MM.1S (cell line): Measurements from ENCODE around the gene SLC4A8.

Source experiments
- DNase-seq: peaks from one replicate; pipeline ENCODE4 v3.0.0-alpha.2; 2015
- H2AFZ ChIP-seq: fragments of 300-600 bp; sonication (generic); 2 replicates; pipeline ENCODE4 v1.6.0; 2016; ENCODE audit warnings: antibody characterized with exemption, low read length
- H3F3A ChIP-seq: fragments of 300-600 bp; sonication (generic); 2 replicates; pipeline ENCODE4 v1.6.1; 2016; ENCODE audit warnings: mild to moderate bottlenecking, antibody characterized with exemption, low read length, moderate library complexity, mixed read lengths; ENCODE audit not compliant: insufficient read depth
- H3K27ac ChIP-seq: fragments of 300-600 bp; sonication (generic); 2 replicates; pipeline ENCODE4 v1.5.1; 2016; ENCODE audit warnings: mild to moderate bottlenecking, low read length
- H3K27me3 ChIP-seq: fragments of 300-600 bp; sonication (generic); replicated peaks from 2 replicates; pipeline ENCODE4 v1.6.0; 2016; ENCODE audit warnings: low read length; ENCODE audit not compliant: insufficient read depth
- H3K36me3 ChIP-seq: fragments of 300-600 bp; sonication (generic); replicated peaks from 2 replicates; pipeline ENCODE4 v1.6.1; 2016; ENCODE audit warnings: mild to moderate bottlenecking, low read length, mixed read lengths; ENCODE audit not compliant: insufficient read depth
- H3K4me1 ChIP-seq: fragments of 300-600 bp; sonication (generic); 2 replicates; pipeline ENCODE4 v1.6.1; 2016; ENCODE audit warnings: low read length, mixed read lengths
- H3K4me2 ChIP-seq: fragments of 300-600 bp; sonication (generic); 2 replicates; pipeline ENCODE4 v1.6.0; 2016; ENCODE audit warnings: low read depth, low read length
- H3K4me3 ChIP-seq: fragments of 300-600 bp; sonication (generic); 2 replicates; pipeline ENCODE4 v1.5.1; 2016; ENCODE audit warnings: low read length, mixed read lengths
- H3K79me2 ChIP-seq: fragments of 300-600 bp; sonication (generic); 2 replicates; pipeline ENCODE4 v1.6.1; 2016; ENCODE audit warnings: mixed run types, low read length, mixed read lengths
- H3K9ac ChIP-seq: fragments of 300-600 bp; sonication (generic); 2 replicates; pipeline ENCODE4 v1.6.1; 2016; ENCODE audit warnings: low read length, mixed read lengths
- H3K9me2 ChIP-seq: fragments of 300-600 bp; sonication (generic); replicated peaks from 2 replicates; pipeline ENCODE4 v1.6.1; 2016; ENCODE audit warnings: mild to moderate bottlenecking, low read length, mixed read lengths; ENCODE audit not compliant: insufficient read depth
- H3K9me3 ChIP-seq: fragments of 300-600 bp; sonication (generic); replicated peaks from 2 replicates; pipeline ENCODE4 v1.6.1; 2016; ENCODE audit warnings: mild to moderate bottlenecking, low read length, mixed read lengths; ENCODE audit not compliant: insufficient read depth
- H4K20me1 ChIP-seq: fragments of 300-600 bp; sonication (generic); 2 replicates; pipeline ENCODE4 v1.6.1; 2016; ENCODE audit warnings: mild to moderate bottlenecking, low read length, moderate library complexity, mixed read lengths; ENCODE audit not compliant: insufficient read depth
- CTCF ChIP-seq: fragments of 300-600 bp; sonication (generic); IDR thresholded peaks from 2 replicates; pipeline ENCODE4 v1.5.1; 2016; ENCODE audit warnings: antibody characterized with exemption, low read length, mixed read lengths
- EZH2 ChIP-seq: fragments of 300-600 bp; sonication (generic); optimal IDR thresholded peaks from 2 replicates; pipeline ENCODE3; 2017; ENCODE audit warnings: low read depth, mild to moderate bottlenecking, antibody characterized with exemption, low read length, mixed read lengths
- EZH2phosphoT487 ChIP-seq: fragments of 300-600 bp; sonication (generic); IDR thresholded peaks from 2 replicates; pipeline ENCODE4 v1.6.1; 2018; ENCODE audit warnings: antibody characterized with exemption, low read length

SLC4A8 gene

GRCh38 chr12:51388069-51388799, 36.4 kb upstream of the SLC4A8 start:
- Histone ChIP-seq H3K9ac (no peak overlapping the region), H3K27ac (no peak overlapping the region)

GRCh38 chr12:51388846-51389245, 35.8 kb upstream of the SLC4A8 start:
- Histone ChIP-seq H3K27me3 (no peaks in the 10 kb centered on the region; the same call in 1 of the 2 replicates), H3K36me3 (no peaks in the 10 kb centered on the region), H3K9me3 (no peaks in the 10 kb centered on the region), H2AFZ (no peak overlapping the region), H3F3A (peaks cover 14% of the 10 kb centered on the region), H4K20me1 (no peaks in the 10 kb centered on the region), H3K79me2 (no peaks in the 10 kb centered on the region), H3K27ac (no peak overlapping the region), H3K4me3 (no peak overlapping the region), H3K4me2 (no peak overlapping the region), H3K4me1 (peaks cover 10% of the 10 kb centered on the region), H3K9me2 (no peaks in the 10 kb centered on the region), H3K9ac (no peak overlapping the region)
- DNase-seq: no peak
- TF ChIP-seq EZH2phosphoT487 (no peak), EZH2 (no peak), CTCF (no peak)

More at GRCh38 chr12:51388069-51388799, 36.4 kb upstream of the SLC4A8 start:
- H2AFZ ChIP-seq: no peak overlapping the region
- H3K4me3 ChIP-seq: no peak overlapping the region
- no peaks in the 10 kb centered on the region for H3K36me3 ChIP-seq
- H3K9me2 ChIP-seq: no peaks in the 10 kb centered on the region
- no peaks in the 10 kb centered on the region; the same call in 1 of the 2 replicates for H3K27me3 ChIP-seq
- H3K9me3 ChIP-seq: no peaks in the 10 kb centered on the region
- H3K4me1 ChIP-seq: peaks cover 16% of the 10 kb centered on the region
- H3K4me2 ChIP-seq: no peak overlapping the region
- no peak for DNase-seq
- no peak for TF ChIP-seq EZH2phosphoT487
- H4K20me1 ChIP-seq: no peaks in the 10 kb centered on the region
- H3F3A ChIP-seq: peaks cover 20% of the 10 kb centered on the region
- no peaks in the 10 kb centered on the region for H3K79me2 ChIP-seq

GRCh38 chr12:51389302-51389999, 35.2 kb upstream of the SLC4A8 start:
- H3K4me2 ChIP-seq: no peak overlapping the region

More at GRCh38 chr12:51389302-51389999, 35.2 kb upstream of the SLC4A8 start:
- Histone ChIP-seq H3F3A (peaks cover 9% of the 10 kb centered on the region), H4K20me1 (no peaks in the 10 kb centered on the region), H3K27me3 (no peaks in the 10 kb centered on the region; the same call in 1 of the 2 replicates), H3K36me3 (no peaks in the 10 kb centered on the region), H3K9me3 (no peaks in the 10 kb centered on the region), H2AFZ (no peak overlapping the region), H3K4me3 (no peak overlapping the region), H3K4me1 (peaks cover 6% of the 10 kb centered on the region), H3K9ac (no peak overlapping the region), H3K27ac (no peak overlapping the region), H3K79me2 (no peaks in the 10 kb centered on the region), H3K9me2 (no peaks in the 10 kb centered on the region)
- no peak for DNase-seq
- TF ChIP-seq EZH2 (no peak), EZH2phosphoT487 (no peak), CTCF (no peak)
